ENCODE data around the gene FLG2. TPM values are rescaled to one million over a fixed set of nuclear protein-coding genes. Genes with fewer than 3 reads are reported as not detected.

The FLG2 gene
- total and polyA plus RNA-seq, 9 of the 15 experiments (the other 6 are each of a cell fraction or from before 2014, with no cell fraction given) = not detected

- H3K27me3 ChIP-seq (ENCODE audit: control insufficient read depth in 2 of 2, insufficient read depth in 2 of 2, low read length in 2 of 2) = peaks cover 0 to 9% of the 10 kb centered on the region in 2 experiments; a peak in 1 of 5 replicates
- intact Hi-C loops (cut with micrococcal nuclease) (no loop called here), in situ Hi-C loops (cut with MboI) (no loop called here)
- no peaks in the 10 kb centered on the region for H3K79me2 ChIP-seq (ENCODE audit: control insufficient read depth, insufficient read depth, low read length)
- WGBS (ENCODE audit: insufficient coverage, low coverage, missing lambda C conversion rate) = 3% methylated on average over 4 of the region's 4 CpGs
- H3K9ac ChIP-seq (ENCODE audit: insufficient read depth in 1 of 2, low read depth in 2 of 2, low read length in 2 of 2) = no peak overlapping the region
- no peaks in the 10 kb centered on the region for H3K36me3 ChIP-seq (ENCODE audit: control insufficient read depth, insufficient read depth, low read length)
- DNase-seq (ENCODE audit: extremely low read depth in 1 of 4, low spot score in 3 of 4) (no peak), FAIRE-seq (no peak), ATAC-seq (no peak)
- no peaks in the 10 kb centered on the region for H3K4me1 ChIP-seq (replicated peaks in 1 of 2; ENCODE audit: control insufficient read depth in 2 of 2, insufficient read depth in 2 of 2, low read length in 2 of 2)
- no peaks in the 10 kb centered on the region for H3K9me1 ChIP-seq (ENCODE audit: control insufficient read depth, insufficient read depth, low read length)
- CTCF ChIA-PET (ENCODE audit: low intra/inter-chr PET ratio) = no interaction called here
- H2AFZ ChIP-seq (ENCODE audit: low read depth, low read length) = no peak overlapping the region
- TF ChIP-seq CREBBP (IDR thresholded peaks at IDR 0.05; ENCODE audit: low read depth, low read length) (no peak), KAT2B (IDR thresholded peaks at IDR 0.05; ENCODE audit: low read depth, low read length) (no peak), HDGF (IDR thresholded peaks at IDR 0.05) (no peak), ZBTB1 (CRISPR knock-in tag; IDR thresholded peaks at IDR 0.05; ENCODE audit: borderline replicate concordance, low read depth) (no peak), FOXK1 (CRISPR knock-in tag; IDR thresholded peaks at IDR 0.05; ENCODE audit: borderline replicate concordance) (no peak), ZNF668 (CRISPR knock-in tag; IDR thresholded peaks at IDR 0.05) (no peak), KDM2B (CRISPR knock-in tag; IDR thresholded peaks at IDR 0.05) (no peak), FUS (optimal IDR thresholded peaks at IDR 0.05; ENCODE audit: low read depth, low read length) (no peak), RUNX1 (IDR thresholded peaks at IDR 0.05; ENCODE audit: low read depth) (no peak), ZNF146 (CRISPR knock-in tag; IDR thresholded peaks at IDR 0.05; ENCODE audit: unreplicated experiment) (no peak), DACH1 (IDR thresholded peaks at IDR 0.05; ENCODE audit: partially characterized antibody) (no peak), ZNF696 (CRISPR knock-in tag; conservative IDR thresholded peaks at IDR 0.05) (no peak), NBN (IDR thresholded peaks at IDR 0.05; ENCODE audit: low read depth) (no peak), CC2D1A (IDR thresholded peaks at IDR 0.05) (no peak), RAD51 (IDR thresholded peaks at IDR 0.05; ENCODE audit: borderline replicate concordance, low read depth) (no peak), POLR2AphosphoS5 (IDR thresholded peaks at IDR 0.05; ENCODE audit: control insufficient read depth, insufficient read depth, low read depth, low read length) (no peak), GTF2A2 (tag; IDR thresholded peaks at IDR 0.05) (no peak)
- TF ChIP-seq, protein P1, sequence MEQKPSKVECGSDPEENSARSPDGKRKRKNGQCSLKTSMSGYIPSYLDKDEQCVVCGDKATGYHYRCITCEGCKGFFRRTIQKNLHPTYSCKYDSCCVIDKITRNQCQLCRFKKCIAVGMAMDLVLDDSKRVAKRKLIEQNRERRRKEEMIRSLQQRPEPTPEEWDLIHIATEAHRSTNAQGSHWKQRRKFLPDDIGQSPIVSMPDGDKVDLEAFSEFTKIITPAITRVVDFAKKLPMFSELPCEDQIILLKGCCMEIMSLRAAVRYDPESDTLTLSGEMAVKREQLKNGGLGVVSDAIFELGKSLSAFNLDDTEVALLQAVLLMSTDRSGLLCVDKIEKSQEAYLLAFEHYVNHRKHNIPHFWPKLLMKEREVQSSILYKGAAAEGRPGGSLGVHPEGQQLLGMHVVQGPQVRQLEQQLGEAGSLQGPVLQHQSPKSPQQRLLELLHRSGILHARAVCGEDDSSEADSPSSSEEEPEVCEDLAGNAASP (IDR thresholded peaks at IDR 0.05) = no peak
- TF ChIP-seq, protein P2, sequence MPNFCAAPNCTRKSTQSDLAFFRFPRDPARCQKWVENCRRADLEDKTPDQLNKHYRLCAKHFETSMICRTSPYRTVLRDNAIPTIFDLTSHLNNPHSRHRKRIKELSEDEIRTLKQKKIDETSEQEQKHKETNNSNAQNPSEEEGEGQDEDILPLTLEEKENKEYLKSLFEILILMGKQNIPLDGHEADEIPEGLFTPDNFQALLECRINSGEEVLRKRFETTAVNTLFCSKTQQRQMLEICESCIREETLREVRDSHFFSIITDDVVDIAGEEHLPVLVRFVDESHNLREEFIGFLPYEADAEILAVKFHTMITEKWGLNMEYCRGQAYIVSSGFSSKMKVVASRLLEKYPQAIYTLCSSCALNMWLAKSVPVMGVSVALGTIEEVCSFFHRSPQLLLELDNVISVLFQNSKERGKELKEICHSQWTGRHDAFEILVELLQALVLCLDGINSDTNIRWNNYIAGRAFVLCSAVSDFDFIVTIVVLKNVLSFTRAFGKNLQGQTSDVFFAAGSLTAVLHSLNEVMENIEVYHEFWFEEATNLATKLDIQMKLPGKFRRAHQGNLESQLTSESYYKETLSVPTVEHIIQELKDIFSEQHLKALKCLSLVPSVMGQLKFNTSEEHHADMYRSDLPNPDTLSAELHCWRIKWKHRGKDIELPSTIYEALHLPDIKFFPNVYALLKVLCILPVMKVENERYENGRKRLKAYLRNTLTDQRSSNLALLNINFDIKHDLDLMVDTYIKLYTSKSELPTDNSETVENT (CRISPR knock-in tag; IDR thresholded peaks at IDR 0.05) = no peak
- TF ChIP-seq, protein P3, sequence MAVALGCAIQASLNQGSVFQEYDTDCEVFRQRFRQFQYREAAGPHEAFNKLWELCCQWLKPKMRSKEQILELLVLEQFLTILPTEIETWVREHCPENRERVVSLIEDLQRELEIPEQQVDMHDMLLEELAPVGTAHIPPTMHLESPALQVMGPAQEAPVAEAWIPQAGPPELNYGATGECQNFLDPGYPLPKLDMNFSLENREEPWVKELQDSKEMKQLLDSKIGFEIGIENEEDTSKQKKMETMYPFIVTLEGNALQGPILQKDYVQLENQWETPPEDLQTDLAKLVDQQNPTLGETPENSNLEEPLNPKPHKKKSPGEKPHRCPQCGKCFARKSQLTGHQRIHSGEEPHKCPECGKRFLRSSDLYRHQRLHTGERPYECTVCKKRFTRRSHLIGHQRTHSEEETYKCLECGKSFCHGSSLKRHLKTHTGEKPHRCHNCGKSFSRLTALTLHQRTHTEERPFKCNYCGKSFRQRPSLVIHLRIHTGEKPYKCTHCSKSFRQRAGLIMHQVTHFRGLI (CRISPR knock-in tag; IDR thresholded peaks at IDR 0.05) = no peak
- no peaks in the 10 kb centered on the region for H3K9me3 ChIP-seq (replicated peaks; ENCODE audit: control insufficient read depth, insufficient read depth, low read depth, low read length)
- no peak overlapping the region for H3K4me3 ChIP-seq
- no TSS peak for BruUV-seq (replicated peaks)
- H3K27ac ChIP-seq (ENCODE audit: extremely low read depth, low read depth, low read length) = no peak overlapping the region
- POLR2A ChIA-PET = no interaction called here
- H4K20me1 ChIP-seq (replicated peaks; ENCODE audit: control insufficient read depth, insufficient read depth, low read length) = no peaks in the 10 kb centered on the region
- H3K4me2 ChIP-seq (ENCODE audit: insufficient read depth, low read length) = no peak overlapping the region
These were observed 48.9 kb upstream of the FLG2 start for GRCh38 chr1:152408664-152409063.
